Mucosa of descending colon (tissue), 3 donors: ENCODE results near the gene SPNS1. TPM values are rescaled to one million over a fixed set of nuclear protein-coding genes. Genes with fewer than 3 reads are reported as not detected.
A peak's percentile ranks its signal among the peaks of the same experiment; 100 is the strongest.

Source experiments
- ATAC-seq: fragments of 200-7000 bp; cut with Tn5 transposase; one replicate; pipeline ENCODE4 v1.9.1; 2020; ENCODE audit warnings: mild to moderate bottlenecking, moderate library complexity
- DNase-seq, 3 donors: peaks; one replicate each; pipeline ENCODE4 v3.0.0-alpha.2; 2020
- H3K36me3 ChIP-seq: fragments of 200-600 bp; one replicate; pipeline ENCODE4 v1.8.0; 2021; ENCODE audit warnings: low read depth, mild to moderate bottlenecking
- H3K4me1 ChIP-seq: fragments of 200-600 bp; one replicate; pipeline ENCODE4 v1.8.0; 2021; ENCODE audit warnings: low read depth, mild to moderate bottlenecking
- H3K4me3 ChIP-seq: fragments of 200-600 bp; one replicate; pipeline ENCODE4 v1.8.0; 2021; ENCODE audit warnings: mild to moderate bottlenecking
- H3K9me3 ChIP-seq: fragments of 200-600 bp; one replicate; pipeline ENCODE4 v1.8.0; 2021; ENCODE audit warnings: mild to moderate bottlenecking
- CTCF ChIP-seq: fragments of 200-600 bp; IDR thresholded peaks from one replicate; pipeline ENCODE4 v1.8.0; 2022; ENCODE audit warnings: antibody characterized with exemption, mild to moderate bottlenecking
- intact Hi-C, 2 donors: fragments of 100-400 bp; cut with DNase I in 1 of 2; cut with micrococcal nuclease in 1 of 2; formaldehyde crosslinking; loops; one replicate each; pipeline versions ENCODE4 v1.11.0 to v1.11.1; 2022; cut with DNase I, micrococcal nuclease
- total RNA-seq, 3 donors: library from RNA; stranded (reverse); fragmentation: NEBNext Ultra II Directional in 2 of 3; extraction: Animal tissue kit (Norgen Biotek cat#: 25700) in 2 of 3; gene quantifications; one replicate each; pipeline versions ENCODE4 v1.2.1 to v1.2.4, GENCODE V29; 2021 to 2023
- donor health status: DM: no; HTN: no; CAD: no; lungs with moderate emphysema.
- donor health status: DM: no; HTN: no; CAD: no.
- donor health status: DM: no; HTN: yes; CAD: no.

The SPNS1 gene
- total RNA-seq, 3 donors from 2014 or later: 28.2 to 31.0 (median 30.3) TPM

GRCh38 chr16:29025218-29025617, 50.6 kb downstream of the SPNS1 start:
- Histone ChIP-seq H3K4me3 (no peak overlapping the region), H3K36me3 (no peaks in the 10 kb centered on the region), H3K4me1 (no peaks in the 10 kb centered on the region), H3K9me3 (no peaks in the 10 kb centered on the region)
- ATAC-seq: no peak
- DNase-seq: no peak
- intact Hi-C loops: no loop called here
- no peak for TF ChIP-seq CTCF

- Histone ChIP-seq H3K36me3 (no peaks in the 10 kb centered on the region), H3K9me3 (no peaks in the 10 kb centered on the region), H3K4me1 (no peaks in the 10 kb centered on the region), H3K4me3 (no peak overlapping the region)
- TF ChIP-seq CTCF: no peak
- intact Hi-C loops: no loop called here
- ATAC-seq: no peak
- no peak for DNase-seq
Measured at GRCh38 chr16:29025735-29026134, 51.2 kb downstream of the SPNS1 start.

GRCh38 chr16:29028457-29029167, 54.0 kb downstream of the SPNS1 start:
- ATAC-seq (peak; percentile 7), DNase-seq (no peak)
- H3K4me3 ChIP-seq: no peak overlapping the region
- no peaks in the 10 kb centered on the region for H3K36me3 ChIP-seq
- intact Hi-C loops: no loop called here
- no peaks in the 10 kb centered on the region for H3K4me1 ChIP-seq
- H3K9me3 ChIP-seq: no peaks in the 10 kb centered on the region
- TF ChIP-seq CTCF: no peak

GRCh38 chr16:29029168-29029994, 54.8 kb downstream of the SPNS1 start:
- no peaks in the 10 kb centered on the region for H3K9me3 ChIP-seq
- peak; percentile 57 for ATAC-seq
- DNase-seq: no peak
- TF ChIP-seq CTCF: no peak
- no peaks in the 10 kb centered on the region for H3K36me3 ChIP-seq
- H3K4me1 ChIP-seq: no peaks in the 10 kb centered on the region
- intact Hi-C loops: no loop called here
- H3K4me3 ChIP-seq: no peak overlapping the region

- ATAC-seq (no peak), DNase-seq (no peak)
- H3K9me3 ChIP-seq: no peaks in the 10 kb centered on the region
- H3K4me1 ChIP-seq: no peaks in the 10 kb centered on the region
- TF ChIP-seq CTCF: no peak
- intact Hi-C loops: no loop called here
- H3K4me3 ChIP-seq: no peak overlapping the region
- no peaks in the 10 kb centered on the region for H3K36me3 ChIP-seq
Measured at GRCh38 chr16:29030086-29030840, 55.7 kb downstream of the SPNS1 start.

Other genes starting within 250 kb of the SPNS1 start
- gene NPIPB9, start 223.0 kb upstream of the SPNS1 start, total RNA-seq: 1 to 10 TPM; 4.1 to 6.4 (median 4.4) TPM
- gene ATXN2L, start 151.8 kb upstream of the SPNS1 start, total RNA-seq: 100 to 1,000 TPM; 102 to 108 (median 107) TPM
- gene TUFM, start 128.4 kb upstream of the SPNS1 start, total RNA-seq: 100 to 1,000 TPM; 182 to 248 (median 220) TPM
- gene SH2B1, start 110.9 kb upstream of the SPNS1 start, total RNA-seq: 100 to 1,000 TPM in 1 of 3 donors, 10 to 100 TPM in 2; 83.5 to 107 (median 89.7) TPM
- 1 to 10 TPM in 2 of 3 donors, under 1 TPM in 1; 0.96 to 1.7 (median 1.6) TPM for gene ATP2A1, start 96.3 kb upstream of the SPNS1 start, total RNA-seq
- gene RABEP2, start 49.5 kb upstream of the SPNS1 start, total RNA-seq: 10 to 100 TPM; 35.1 to 43.2 (median 35.7) TPM
- under 1 TPM; 0.29 to 0.65 (median 0.38) TPM for gene CD19, start 42.8 kb upstream of the SPNS1 start, total RNA-seq
- 10 to 100 TPM; 45.0 to 57.9 (median 50.9) TPM for gene NFATC2IP, start 23.8 kb upstream of the SPNS1 start, total RNA-seq
- gene LAT, start 10.3 kb downstream of the SPNS1 start, total RNA-seq: 10 to 100 TPM in 2 of 3 donors, 1 to 10 TPM in 1; 8.5 to 13.0 (median 11.6) TPM